ENCODE results near the gene FOXP1. TPM values are rescaled to one million over a fixed set of nuclear protein-coding genes. Genes with fewer than 3 reads are reported as not detected.
A peak's percentile ranks its signal among the peaks of the same experiment; 100 is the strongest.

The FOXP1 gene
- total RNA-seq, 1 experiment from 2014 or later: 5.4 TPM

DNA sequence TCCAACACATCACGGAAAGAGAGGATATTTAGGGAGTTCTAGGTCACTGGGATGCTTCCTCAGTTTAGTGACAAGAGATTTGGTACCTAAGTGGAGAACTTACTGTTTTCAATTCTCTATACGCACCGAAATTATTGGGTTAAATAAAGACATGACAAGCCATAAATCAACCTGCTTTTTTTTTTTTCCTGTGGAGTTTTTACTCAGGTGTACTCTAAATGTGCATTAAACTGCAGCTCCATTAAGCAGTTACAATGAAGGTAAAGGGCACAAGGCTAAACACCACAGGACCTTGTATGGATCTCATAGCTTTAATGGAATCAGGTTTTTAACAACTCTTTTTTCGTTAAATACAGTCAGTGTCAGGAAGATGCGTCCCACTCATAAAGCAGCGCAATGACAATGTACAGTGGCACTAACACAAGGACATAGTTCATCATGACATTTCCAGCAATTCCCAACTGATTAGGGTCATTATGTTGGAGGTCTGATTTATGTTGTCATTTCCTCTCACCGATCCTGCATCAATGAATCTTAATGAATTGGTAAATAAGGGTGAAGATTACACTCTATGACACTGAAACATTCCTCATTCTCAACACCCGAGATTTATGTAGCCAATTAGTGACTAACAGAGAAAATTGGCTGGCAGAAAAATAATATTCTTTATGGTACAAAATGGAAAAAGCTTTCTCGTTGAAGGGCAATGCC is 355.2 kb downstream of the FOXP1 start:
- DNase-seq (ENCODE audit: extremely low read depth, low read depth): no peak

DNA sequence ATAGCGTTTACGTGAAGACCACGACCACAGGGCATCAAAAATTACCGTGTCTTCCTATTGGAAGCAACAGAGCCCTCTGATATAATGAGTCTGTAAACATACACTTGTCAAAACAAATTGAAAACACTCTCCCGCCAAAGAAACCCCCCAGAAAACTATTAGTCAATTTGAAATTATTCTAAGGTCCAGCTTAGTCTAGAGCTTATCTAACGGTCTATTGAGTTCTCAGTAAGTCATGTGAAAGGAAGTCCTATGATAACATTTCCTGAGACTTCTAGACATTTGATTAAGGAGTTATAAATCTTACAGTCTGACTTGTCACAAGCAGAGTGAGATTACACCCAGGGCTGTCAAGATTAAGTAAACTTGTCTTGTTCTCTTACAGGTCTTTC is 356.3 kb downstream of the FOXP1 start:
- no peak for DNase-seq (ENCODE audit: extremely low read depth, low read depth)

DNA sequence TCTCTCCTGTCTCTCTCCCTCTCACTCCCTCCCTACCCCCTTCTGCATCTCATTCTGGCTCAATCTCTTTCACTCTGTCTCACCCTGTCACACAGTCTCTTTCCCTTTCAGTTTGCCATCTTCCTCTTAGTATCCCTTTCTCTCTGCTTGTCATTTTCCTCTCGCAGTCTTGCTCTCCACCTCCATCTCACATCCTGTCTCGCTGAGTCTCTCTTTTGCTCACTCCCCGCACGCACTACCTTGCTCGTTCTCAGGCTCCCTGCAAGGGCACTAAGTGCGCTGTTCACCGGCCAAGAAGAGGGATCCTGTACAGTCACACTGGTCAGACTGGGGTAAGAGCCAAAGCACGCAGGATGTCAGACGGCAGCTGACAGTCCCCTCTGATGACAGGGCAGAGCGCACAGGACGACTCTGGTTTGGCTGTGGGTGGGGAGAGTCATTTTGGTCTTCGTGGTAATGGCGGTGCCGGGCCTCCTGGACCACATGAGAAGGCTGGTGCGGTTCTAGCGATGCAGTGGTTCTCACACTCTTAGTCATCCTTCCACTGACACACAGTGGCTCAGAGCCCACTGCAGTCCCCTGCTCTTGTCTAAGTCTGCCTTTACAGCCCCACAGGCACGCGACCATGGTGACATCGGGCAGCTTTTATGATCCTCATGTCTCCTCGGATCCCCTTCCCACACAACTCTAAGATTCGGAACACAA is 356.8 kb downstream of the FOXP1 start:
- no peak for DNase-seq (ENCODE audit: extremely low read depth, low read depth)

DNA sequence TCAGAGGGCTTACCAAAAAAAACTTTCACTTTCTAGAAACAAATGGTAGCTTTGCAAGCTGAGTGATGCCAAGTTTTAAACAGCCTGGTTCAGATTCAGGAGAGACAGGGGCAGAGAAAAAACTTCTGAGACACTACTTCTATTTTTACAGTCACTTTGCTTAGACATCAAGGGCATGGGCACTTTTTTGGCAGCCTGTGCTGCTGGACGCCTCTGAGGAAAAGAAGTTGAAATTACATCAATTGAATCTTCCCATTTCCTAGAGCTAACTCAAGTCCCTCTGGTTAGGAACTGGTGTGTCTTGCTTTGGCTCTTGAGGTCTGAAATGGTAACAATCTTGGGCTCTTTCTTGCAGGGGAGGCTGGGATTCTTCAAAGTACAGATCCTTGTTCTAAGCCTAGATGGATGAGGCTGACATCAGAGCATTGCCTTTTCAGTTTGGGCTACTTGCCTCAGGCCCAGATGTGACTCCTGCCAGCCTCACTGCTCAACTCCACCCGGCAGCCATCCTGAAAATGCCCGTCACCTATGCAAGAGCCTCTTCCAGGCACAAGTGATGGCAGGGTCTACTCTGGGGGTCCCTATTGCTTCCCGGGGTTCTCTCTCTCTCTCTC is 357.5 kb downstream of the FOXP1 start:
- no peak for DNase-seq (ENCODE audit: extremely low read depth, low read depth)

DNA sequence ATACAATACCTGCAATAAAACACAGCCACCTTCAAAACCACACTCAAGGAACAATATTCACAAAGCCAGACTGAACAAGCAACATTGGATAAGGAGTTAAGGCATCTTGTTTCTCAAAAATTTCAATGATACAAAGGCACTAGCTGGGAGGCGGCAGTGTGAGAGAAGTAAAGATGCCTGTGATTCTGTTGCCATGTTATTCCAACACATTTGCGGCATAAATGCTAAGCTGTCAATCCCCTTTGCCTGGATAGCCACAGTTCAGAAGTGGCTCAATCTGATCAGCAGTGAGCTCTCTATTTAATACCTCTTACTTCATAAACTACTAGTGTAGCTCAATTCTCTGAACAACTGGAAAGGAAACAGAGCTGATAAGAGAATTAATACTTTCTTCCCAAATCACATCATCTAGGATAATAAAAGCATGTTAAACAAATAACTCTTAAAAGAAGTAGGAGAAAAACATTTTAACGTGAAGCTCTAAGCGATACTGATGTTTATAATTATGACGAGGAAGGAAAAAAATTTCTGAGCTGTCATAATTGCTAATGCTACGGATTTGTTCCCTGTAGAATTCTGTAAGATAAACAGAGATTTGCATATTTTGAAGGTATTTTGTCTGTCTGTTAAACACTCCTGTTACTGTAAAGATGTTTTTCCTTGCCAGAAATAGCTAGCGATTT is 358.4 kb downstream of the FOXP1 start:
- DNase-seq (ENCODE audit: extremely low read depth, low read depth): no peak

DNA sequence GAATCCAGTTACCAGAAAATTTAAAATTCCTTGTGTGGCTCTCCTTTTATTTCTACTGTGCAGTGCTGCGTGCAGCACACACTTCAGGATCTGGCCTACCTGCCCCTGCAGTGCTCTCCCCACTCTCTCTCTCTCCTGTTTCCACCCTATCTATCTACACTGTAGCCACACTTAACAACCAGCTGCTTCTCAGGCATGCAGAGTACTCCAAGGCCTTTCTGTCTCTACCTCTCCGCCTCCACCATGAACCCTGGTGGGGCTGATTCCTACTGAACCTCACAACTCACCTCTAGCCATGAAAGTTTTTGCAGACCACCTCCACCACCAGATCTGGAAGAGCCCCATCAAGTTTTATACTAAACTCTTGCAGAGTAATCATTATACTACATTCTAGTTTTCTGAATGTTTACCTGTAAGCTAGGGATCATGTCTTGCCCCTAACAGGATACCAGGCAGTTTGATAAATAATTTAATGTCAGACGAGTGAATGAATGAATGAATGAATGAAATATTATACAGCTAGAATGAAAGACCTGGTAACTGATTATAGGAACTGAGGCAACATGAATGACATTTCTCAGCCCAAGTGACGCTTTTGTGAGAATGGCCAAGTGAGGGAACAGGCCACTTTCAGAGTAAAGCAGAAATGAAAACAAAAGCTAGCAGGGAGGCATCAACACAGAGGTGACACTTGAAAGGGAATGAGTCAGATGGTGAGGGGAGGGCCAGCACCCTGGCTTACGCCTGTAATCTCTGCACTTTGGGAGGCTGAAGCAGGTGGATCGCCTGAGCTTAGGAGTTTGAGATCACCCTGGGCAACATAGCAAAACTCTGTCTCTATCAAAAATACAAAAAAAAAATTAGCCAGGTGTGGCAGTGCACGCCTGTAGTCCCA is 363.5 kb downstream of the FOXP1 start:
- DNase-seq (ENCODE audit: extremely low read depth, low read depth): no peak

DNA sequence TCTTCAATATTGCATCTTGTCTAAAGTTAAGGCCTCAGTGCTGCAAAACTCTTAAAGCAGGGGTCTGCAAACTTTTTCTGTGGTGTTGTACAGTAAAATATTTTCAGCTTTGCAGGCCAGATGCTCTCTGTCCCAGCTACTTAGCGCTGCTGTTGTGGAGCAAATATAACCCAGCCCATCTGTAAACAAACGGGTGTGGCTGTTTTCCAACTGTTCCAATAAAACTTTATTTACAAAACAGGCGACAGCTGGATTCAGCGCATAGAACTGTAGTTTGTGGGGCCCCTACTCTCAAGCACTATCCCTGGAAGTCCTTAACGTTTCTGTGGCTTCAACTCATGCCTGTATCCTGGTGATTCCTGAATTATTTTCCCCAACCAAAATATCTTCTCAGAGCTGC is 365.0 kb downstream of the FOXP1 start:
- DNase-seq (ENCODE audit: extremely low read depth, low read depth): no peak

DNA sequence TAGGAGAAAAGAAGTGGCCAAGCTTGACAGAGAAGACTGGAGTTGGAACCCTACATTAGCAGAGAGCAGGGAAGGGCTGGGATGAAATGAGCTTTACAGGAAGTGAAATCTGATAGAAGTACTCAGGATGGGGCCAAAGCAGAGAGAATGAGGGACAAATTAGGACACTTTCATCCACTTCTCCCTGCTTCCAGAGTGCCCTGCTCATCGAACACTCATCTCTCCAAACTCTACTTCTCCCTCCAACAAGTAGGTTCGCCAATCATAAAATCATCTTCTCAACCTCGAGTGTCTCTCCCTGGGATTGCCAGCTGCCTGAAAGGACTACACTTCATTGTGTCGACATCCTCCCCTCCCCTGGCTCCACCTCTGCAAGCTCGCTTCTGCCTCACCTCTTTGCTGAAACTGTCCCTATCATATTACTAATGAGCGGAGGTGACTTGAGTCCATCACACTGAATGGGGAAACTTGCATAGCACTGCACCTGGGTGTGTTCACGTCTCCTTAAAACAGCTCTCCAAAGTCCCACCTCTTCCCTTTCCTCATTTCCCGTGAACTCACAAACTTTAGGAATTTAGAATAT is 365.8 kb downstream of the FOXP1 start:
- DNase-seq (ENCODE audit: extremely low read depth, low read depth): no peak

DNA sequence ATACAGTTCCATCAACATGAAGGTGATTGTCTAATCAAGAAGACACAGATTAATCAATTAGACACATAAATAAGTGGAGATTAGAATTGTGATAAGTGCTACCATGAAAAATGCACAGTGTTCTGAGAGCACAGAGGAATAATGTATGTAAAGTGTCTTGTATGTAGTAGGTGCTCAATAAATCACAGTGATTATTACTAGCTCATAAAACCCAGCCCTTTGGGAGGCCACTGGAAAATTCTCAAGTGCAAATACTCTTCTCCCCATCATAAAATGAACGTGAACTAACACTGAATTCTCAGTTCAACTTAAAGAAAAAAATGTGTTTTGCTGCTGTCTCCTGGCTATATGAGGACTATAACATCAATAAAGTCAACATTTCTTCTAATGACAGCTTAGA is 368.2 kb downstream of the FOXP1 start:
- DNase-seq (ENCODE audit: extremely low read depth, low read depth): no peak

DNA sequence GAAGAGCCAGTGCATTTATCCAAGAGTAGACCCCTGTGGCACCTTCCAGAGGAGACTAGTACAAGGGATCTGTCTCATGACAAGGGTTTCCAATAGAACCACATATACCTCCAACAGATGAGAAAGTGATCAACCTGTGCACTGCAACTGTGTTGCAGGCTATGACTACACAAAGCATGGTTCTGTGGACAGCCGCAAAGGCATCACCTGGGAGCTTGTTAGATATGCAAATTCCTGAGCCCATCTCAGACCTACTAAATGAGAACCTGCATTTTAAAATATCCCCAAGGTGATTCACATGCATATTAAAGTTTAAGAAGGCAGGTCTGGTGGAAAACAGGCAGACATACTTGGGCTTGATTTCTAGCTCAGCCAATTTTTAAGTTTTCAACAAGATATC is 368.7 kb downstream of the FOXP1 start:
- DNase-seq (ENCODE audit: extremely low read depth, low read depth): no peak

DNA sequence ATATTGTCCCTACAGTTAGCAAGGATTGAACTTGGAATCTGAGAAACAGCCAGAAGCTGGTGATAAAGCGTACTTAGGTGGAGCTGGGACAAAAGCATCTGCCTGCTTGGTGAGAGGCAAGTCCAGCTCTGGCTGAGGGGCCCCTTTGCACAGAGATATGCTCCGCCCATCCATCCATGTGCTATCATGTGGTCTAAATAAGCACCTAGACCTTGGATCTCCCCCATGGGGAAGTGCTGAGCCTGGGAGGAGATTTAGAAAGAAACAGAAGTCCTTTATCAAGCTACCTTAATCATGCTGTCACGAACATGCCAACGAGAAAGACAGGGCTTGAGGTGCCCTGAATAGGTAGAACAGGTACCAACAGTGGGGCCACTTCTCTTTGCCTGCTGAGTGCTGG is 369.5 kb downstream of the FOXP1 start:
- no peak for DNase-seq (ENCODE audit: extremely low read depth, low read depth)

DNA sequence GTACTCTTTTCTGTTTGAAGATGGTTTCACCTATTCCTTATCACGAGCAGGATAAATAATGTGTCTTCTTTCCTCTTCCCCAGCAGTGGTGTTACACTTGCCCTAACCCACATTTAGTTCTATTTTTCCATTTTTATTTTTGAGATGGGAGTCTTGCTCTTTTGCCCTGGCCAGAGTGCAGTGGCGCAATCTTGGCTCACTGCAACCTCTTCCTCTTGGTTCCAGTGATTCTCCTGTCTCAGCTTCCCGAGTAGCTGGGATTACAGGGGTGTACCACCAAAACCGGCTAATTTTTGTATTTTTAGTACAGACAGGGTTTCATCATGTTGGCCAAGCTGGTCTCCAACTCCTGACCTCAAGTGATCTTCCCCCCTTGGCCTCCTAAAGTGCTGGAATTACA is 372.4 kb downstream of the FOXP1 start:
- no peak for DNase-seq (ENCODE audit: extremely low read depth, low read depth)

DNA sequence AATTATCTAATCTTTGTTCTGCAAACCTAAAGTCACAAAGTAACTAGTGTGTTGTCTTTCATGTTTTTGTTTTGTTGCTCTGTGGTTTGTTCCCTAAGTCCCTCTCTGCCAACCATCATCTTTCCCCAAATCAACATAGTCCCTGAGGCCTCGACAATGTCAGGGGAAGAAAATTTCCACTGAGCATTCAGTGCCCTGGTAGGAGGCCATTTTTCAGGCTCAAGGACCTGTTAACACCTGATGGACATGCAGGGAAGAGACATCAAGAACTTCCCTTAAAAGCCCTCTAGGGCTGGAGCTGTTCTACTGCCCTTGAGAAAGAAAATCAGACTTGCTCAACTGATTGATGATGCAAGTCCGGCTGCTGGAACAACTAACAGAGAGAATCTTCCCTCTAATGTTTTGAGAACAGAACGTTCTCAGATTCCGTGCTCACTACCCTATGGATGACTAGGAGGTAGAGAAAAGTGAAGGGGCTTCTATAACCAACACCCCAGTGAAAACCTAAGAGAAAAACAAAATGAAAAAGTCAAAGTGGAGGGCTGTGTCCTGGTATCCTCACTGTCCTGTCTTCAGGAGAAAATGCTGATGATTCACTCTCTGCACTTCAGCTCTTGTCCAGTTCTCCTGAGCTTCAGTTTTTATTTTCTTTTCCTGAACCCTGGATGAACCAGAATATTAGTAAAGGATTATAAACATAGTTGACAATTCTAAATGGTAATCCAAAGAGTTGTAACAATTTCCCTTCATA is 373.1 kb downstream of the FOXP1 start:
- no peak for DNase-seq (ENCODE audit: extremely low read depth, low read depth)

DNA sequence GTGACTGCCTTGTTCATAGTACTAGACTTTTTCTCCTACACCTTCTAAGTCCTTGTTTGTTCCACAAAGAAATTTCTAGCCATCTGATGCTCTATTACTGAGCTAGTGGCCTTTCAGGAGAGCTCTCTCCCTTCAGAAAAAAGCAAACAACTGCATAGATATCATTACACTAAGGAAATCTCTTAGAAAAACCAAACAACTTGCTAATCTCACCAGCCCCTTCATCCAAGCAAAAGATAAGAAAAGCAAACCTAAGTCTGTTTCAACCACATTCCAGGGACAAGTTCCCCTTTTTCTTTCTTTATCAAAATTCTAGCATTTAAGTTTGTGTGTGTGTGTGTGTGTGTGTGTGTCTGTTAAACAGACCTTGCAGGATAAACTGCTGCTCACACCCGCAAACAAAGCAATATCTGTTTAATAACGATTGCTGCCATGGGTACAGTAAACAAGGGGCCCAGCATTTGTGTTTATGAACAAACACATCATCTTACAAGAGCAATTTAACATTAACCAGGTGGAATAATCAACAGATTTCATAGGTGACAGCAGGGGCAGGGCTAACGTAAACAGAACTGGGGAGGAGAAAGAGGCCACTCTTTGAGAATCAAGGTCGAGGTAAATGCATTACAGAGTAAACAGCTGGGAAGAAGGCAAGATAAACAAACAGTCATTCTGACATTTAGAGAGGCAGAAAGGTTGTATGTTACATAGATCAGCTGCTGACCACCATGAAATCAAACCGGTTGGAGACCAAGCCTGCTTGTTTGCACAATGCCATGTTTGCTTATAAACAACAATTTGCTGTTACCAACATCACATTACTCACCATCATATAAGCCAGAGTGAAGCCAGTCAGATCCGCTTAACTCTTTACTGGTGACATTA is 375.1 kb downstream of the FOXP1 start:
- peak; percentile 40 for DNase-seq (ENCODE audit: extremely low read depth, low read depth)

DNA sequence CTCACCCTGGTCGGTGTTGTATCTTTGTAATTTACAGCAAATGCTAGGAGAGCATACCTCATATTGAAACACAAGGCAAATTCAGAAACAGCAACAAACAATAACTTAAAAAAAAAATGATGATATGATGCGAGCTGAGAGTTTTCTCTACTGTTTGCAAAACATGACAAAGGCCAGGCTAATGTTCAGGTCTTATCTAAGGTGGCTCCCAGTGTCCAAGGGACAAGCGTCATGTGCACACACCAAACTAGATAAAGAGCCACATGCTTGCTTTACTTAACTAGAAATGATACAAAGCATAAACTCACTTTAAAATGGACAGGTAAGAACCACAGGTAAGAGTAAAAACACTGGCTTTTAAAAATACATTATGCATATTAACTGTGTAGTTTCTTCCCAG is 375.9 kb downstream of the FOXP1 start:
- DNase-seq (ENCODE audit: extremely low read depth, low read depth): no peak

DNA sequence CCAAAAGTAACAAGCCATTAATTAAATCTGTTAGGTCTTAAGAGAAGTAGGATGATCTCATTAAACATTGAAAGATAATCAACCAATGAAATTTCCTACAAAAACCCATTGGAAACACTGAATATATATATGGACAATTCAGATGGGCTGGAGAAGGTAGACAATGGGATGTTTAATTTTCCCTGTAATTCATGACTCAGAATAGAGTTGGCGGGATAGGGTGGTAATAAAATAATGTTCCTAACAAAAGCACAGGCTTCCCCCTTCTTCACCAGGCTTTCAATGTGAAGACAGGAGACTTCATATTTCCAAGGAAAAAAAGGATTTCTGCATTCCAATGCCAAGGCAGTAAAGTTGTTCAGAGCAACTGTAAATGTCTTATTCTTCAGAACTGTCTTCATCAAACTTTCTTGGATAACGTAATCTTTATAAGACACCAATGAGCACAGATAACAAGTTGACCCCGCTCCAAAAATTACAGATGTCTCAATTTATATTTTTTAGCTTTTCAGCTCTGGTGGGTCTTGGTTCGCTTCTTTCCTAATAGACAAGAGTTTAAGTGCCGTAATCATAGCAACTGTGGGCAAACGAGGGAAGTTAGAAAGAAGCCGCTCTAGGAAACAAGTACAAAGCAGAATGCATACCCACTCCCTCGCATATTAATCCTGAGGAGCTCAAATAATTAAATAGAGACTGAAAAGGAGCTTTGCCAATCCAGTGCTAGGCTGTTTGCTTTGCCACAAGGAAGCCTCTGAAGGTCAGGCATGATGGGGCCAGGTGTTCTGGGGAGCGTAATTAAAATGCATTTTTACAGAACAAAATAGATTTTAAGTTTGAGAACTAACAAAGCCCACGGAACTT is 377.0 kb downstream of the FOXP1 start:
- no peak for DNase-seq (ENCODE audit: extremely low read depth, low read depth)

DNA sequence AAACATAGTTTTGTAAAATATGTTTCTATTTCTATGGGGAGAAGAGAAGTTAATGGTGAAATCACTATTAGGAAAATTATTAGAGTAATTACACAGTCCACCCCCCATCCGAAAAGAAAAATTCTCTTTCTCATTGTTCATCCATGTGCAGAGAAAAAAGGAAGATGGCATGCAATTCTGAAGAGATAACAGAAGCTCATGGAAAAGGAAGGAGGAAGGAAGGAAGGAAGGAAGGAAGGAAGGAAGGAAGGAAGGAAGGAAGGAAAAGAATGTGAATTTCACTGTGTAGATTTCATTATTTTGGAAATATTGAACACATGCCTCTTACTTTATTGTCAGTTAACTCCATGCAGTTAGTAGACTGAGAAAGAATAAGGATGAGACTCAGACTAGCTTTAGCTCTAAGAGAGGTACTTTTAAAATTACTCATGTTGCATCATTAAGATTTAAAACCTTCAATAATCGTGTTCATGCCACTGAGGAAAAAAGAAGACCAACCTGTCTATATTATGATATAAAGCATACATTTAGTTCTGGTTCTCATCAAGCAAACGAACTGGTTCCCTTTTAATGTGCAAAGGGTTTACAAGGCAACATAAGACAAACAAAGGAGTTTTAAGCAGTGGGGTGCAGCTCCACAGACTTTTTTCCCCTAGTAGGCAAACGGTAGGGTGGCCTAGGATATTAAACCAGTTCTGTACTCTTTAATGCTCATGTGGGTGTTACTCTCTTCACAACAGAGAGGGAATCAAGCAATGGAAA is 379.6 kb downstream of the FOXP1 start:
- DNase-seq (ENCODE audit: extremely low read depth, low read depth): no peak

Measured in NCI-H460 (cell line).